PC-9 (cell line): Measurements from ENCODE around the gene CFAP20DC. TPM values are rescaled to one million over a fixed set of nuclear protein-coding genes. Genes with fewer than 3 reads are reported as not detected.

Experiments used
- BruUV-seq: library from RNA; stranded (reverse); fragments of 400-500 nt; replicated peaks from 2 replicates; lab custom pipeline; 2021; lab: Mats Ljungman, UMichigan
- CTCF ChIA-PET: fragments of 300-600 bp; sonication (Branson Sonifier 250); formaldehyde crosslinking; loops from one replicate; lab custom pipeline; 2022; ENCODE audit warnings: antibody characterized with exemption; lab: Charles Lee
- POLR2A ChIA-PET: fragments of 300-600 bp; sonication (Branson Sonifier 250); formaldehyde crosslinking; loops from one replicate; lab custom pipeline; 2022; ENCODE audit warnings: antibody characterized with exemption; ENCODE audit not compliant: unreplicated experiment; lab: Charles Lee
- DNase-seq, 2 experiments: peaks; one replicate each; pipeline versions ENCODE4 v3.0.0 to v3.0.0-alpha.2; 2015 to 2022; ENCODE audit warnings: mixed read lengths in 1 of 2
- H2AFZ ChIP-seq: fragments of 200-600 bp; sonication (generic); 2 replicates; pipeline ENCODE4 v1.8.1; 2017; ENCODE audit warnings: antibody characterized with exemption
- H3F3A ChIP-seq: fragments of 200-600 bp; sonication (generic); 2 replicates; pipeline ENCODE4 v1.8.1; 2017; ENCODE audit warnings: antibody characterized with exemption, mild to moderate bottlenecking, low read depth; ENCODE audit not compliant: insufficient read depth
- H3K27ac ChIP-seq: fragments of 200-600 bp; sonication (generic); 2 replicates; pipeline ENCODE4 v1.6.1; 2016; ENCODE audit warnings: mixed run types
- H3K27me3 ChIP-seq: fragments of 200-600 bp; sonication (generic); 2 replicates; pipeline ENCODE4 v1.6.1; 2016; ENCODE audit warnings: low read depth, mixed run types; ENCODE audit not compliant: insufficient read depth
- H3K36me3 ChIP-seq: fragments of 200-600 bp; sonication (generic); 2 replicates; pipeline ENCODE4 v1.6.1; 2016; ENCODE audit warnings: low read depth, mixed run types
- H3K4me1 ChIP-seq: fragments of 200-600 bp; sonication (generic); replicated peaks from 2 replicates; pipeline ENCODE4 v1.6.1; 2016; ENCODE audit warnings: mixed run types; ENCODE audit not compliant: insufficient read depth
- H3K4me2 ChIP-seq: fragments of 200-600 bp; sonication (generic); 2 replicates; pipeline ENCODE4 v1.6.1; 2017; ENCODE audit warnings: mixed run types
- H3K4me3 ChIP-seq: fragments of 200-600 bp; sonication (generic); 2 replicates; pipeline ENCODE4 v1.6.1; 2016; ENCODE audit warnings: mixed run types
- H3K79me2 ChIP-seq: fragments of 200-600 bp; sonication (generic); 2 replicates; pipeline ENCODE4 v1.6.1; 2017; ENCODE audit warnings: low read depth, mixed run types
- H3K9me2 ChIP-seq: fragments of 200-600 bp; sonication (generic); 2 replicates; pipeline ENCODE4 v1.8.1; 2017; ENCODE audit warnings: mild to moderate bottlenecking; ENCODE audit not compliant: insufficient read depth
- H3K9me3 ChIP-seq: fragments of 200-600 bp; sonication (generic); 2 replicates; pipeline ENCODE4 v1.8.1; 2016; ENCODE audit warnings: low read depth; ENCODE audit not compliant: insufficient read depth
- H4K20me1 ChIP-seq: fragments of 200-600 bp; sonication (generic); 2 replicates; pipeline ENCODE4 v1.8.1; 2017; ENCODE audit not compliant: insufficient read depth
- EZH2 ChIP-seq: fragments of 200-600 bp; sonication (generic); IDR thresholded peaks from 2 replicates; pipeline ENCODE4 v1.8.0; 2017; ENCODE audit warnings: antibody characterized with exemption, low read depth
- intact Hi-C: fragments of 100-400 bp; cut with micrococcal nuclease; formaldehyde crosslinking; loops from one replicate; pipeline ENCODE4 v1.10.0; 2022; ENCODE audit not compliant: unreplicated experiment
- total RNA-seq: library from RNA; stranded (reverse); gene quantifications from 2 replicates; pipeline ENCODE4 v1.2.3, GENCODE V29; 2021
- TF ChIP-seq, protein P1 (sequence below): fragments of 200-600 bp; sonication (generic); conservative IDR thresholded peaks from 2 replicates; pipeline ENCODE4 v1.6.1; 2017; ENCODE audit warnings: mixed run types, antibody characterized with exemption, mild to moderate bottlenecking, moderate library complexity

Gene CFAP20DC
- total RNA-seq, 1 experiment from 2014 or later = 6.7 TPM

DNA sequence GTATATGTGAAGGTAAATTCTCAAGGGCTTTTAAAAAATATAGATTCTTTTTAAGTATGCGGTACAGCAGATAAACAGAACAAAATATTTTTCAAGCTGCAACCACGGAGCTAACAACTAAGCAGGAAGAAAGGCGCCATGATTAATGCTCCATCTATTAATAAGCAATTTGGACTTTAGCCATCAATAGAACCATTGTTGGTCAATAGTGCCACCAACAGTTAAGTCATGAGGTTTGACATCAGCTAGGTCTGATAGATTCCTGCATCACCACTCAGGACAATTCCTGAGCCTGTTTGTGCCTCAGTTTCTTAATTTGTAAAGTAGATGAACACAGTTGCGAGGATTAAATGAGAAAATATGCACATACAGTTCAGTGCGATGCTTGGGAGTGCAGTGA lies 318.2 kb downstream of the CFAP20DC start:
- Histone ChIP-seq H2AFZ (no peak overlapping the region), H4K20me1 (no peaks in the 10 kb centered on the region), H3K4me2 (no peak overlapping the region), H3K9me3 (no peaks in the 10 kb centered on the region), H3K79me2 (no peaks in the 10 kb centered on the region), H3K9me2 (no peaks in the 10 kb centered on the region), H3K36me3 (no peaks in the 10 kb centered on the region), H3K27me3 (no peaks in the 10 kb centered on the region), H3K4me3 (no peak overlapping the region), H3K27ac (no peak overlapping the region), H3F3A (no peaks in the 10 kb centered on the region), H3K4me1 (no peaks in the 10 kb centered on the region)
- intact Hi-C loops = no loop called here
- ChIA-PET CTCF (no interaction called here), POLR2A (no interaction called here)
- TF ChIP-seq, protein P1, sequence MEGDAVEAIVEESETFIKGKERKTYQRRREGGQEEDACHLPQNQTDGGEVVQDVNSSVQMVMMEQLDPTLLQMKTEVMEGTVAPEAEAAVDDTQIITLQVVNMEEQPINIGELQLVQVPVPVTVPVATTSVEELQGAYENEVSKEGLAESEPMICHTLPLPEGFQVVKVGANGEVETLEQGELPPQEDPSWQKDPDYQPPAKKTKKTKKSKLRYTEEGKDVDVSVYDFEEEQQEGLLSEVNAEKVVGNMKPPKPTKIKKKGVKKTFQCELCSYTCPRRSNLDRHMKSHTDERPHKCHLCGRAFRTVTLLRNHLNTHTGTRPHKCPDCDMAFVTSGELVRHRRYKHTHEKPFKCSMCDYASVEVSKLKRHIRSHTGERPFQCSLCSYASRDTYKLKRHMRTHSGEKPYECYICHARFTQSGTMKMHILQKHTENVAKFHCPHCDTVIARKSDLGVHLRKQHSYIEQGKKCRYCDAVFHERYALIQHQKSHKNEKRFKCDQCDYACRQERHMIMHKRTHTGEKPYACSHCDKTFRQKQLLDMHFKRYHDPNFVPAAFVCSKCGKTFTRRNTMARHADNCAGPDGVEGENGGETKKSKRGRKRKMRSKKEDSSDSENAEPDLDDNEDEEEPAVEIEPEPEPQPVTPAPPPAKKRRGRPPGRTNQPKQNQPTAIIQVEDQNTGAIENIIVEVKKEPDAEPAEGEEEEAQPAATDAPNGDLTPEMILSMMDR = no peak
- no peak for TF ChIP-seq EZH2
- BruUV-seq = no TSS peak
- no peak for DNase-seq

DNA sequence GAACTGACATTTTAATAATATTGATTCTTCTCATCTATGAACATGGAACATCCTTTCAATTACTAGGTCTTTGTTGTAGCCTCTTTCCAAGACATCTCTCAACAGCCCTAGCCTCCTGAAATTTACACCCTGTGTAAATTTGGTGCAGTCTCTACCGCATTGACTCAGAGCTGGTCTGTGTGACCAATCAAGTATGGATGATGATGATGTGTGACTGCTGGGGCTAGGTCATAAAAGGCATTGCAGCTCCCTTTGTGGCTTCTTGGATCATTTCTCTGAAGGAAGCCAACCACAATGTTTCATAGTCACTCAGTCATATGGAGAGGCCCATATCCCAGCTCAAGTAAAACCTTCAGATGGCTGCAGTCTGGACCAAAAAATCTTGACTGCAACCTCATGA lies 321.1 kb downstream of the CFAP20DC start:
- H3K4me2 ChIP-seq = no peak overlapping the region
- H3K9me3 ChIP-seq = no peaks in the 10 kb centered on the region
- no peak overlapping the region for H2AFZ ChIP-seq
- intact Hi-C loops = no loop called here
- no peak overlapping the region for H3K4me3 ChIP-seq
- no peaks in the 10 kb centered on the region for H3K36me3 ChIP-seq
- H3K9me2 ChIP-seq = no peaks in the 10 kb centered on the region
- ChIA-PET POLR2A (no interaction called here), CTCF (interaction anchor here (0.6 kb wide), 1 partner anchor 168 kb away, joined by 16 read pairs; no protein-coding TSS in a partner anchor)
- BruUV-seq = no TSS peak
- H3K79me2 ChIP-seq = no peaks in the 10 kb centered on the region
- no peaks in the 10 kb centered on the region for H3K27me3 ChIP-seq
- no peaks in the 10 kb centered on the region for H3F3A ChIP-seq
- H3K4me1 ChIP-seq = no peaks in the 10 kb centered on the region
- H3K27ac ChIP-seq = no peak overlapping the region
- no peaks in the 10 kb centered on the region for H4K20me1 ChIP-seq
- DNase-seq = no peak
- TF ChIP-seq, protein P1 = no peak
- TF ChIP-seq EZH2 = no peak

DNA sequence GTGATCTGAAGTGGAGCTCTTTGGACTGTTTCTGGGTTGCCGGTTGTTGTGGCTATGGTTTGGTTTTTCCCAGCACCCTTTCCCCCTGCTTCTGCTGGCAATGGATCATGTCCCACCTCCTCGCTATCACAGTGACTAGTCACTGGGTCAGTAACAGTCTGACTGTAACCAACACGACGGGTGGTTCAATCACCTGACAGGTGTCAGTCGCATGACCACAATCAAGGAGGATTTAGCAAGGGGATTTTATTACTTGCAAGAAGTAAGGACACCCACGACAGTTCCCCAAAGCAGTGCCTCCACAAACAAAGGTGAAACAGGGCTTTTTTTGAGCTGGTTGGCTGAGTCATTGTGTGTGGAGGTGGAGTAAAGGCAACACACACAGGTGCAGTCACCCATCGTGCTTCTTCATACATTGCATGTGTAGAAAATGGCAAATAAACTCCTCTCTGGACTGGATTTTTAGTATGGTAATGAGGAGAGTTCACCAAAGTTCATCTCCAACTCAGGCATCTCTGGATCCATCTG lies 324.4 kb downstream of the CFAP20DC start:
- CTCF ChIA-PET = no interaction called here
- Histone ChIP-seq H3K4me1 (no peaks in the 10 kb centered on the region), H3F3A (no peaks in the 10 kb centered on the region), H3K4me3 (no peak overlapping the region), H3K4me2 (no peak overlapping the region), H4K20me1 (no peaks in the 10 kb centered on the region), H3K36me3 (no peaks in the 10 kb centered on the region), H2AFZ (no peak overlapping the region), H3K79me2 (no peaks in the 10 kb centered on the region), H3K27me3 (no peaks in the 10 kb centered on the region), H3K27ac (no peak overlapping the region), H3K9me2 (no peaks in the 10 kb centered on the region), H3K9me3 (no peaks in the 10 kb centered on the region)
- TF ChIP-seq EZH2 = no peak
- TF ChIP-seq, protein P1 = no peak
- intact Hi-C loops = no loop called here
- POLR2A ChIA-PET = no interaction called here
- no peak for DNase-seq
- BruUV-seq = no TSS peak
